SU-DHL-6 (cell line): Measurements from ENCODE around the gene NOXA1.

Source experiments
- EZH2phosphoT487 ChIP-seq: fragments of 200-600 bp; sonication (generic), shearing (Covaris generic); conservative IDR thresholded peaks from 2 replicates; pipeline ENCODE4 v1.6.1; 2018; ENCODE audit warnings: mild to moderate bottlenecking, antibody characterized with exemption, low read length, moderate library complexity, mixed read lengths
- TF ChIP-seq, protein P1 (sequence below): fragments of 200-600 bp; sonication (generic); IDR thresholded peaks from one replicate; pipeline ENCODE4 v1.5.1; 2017; ENCODE audit warnings: antibody characterized with exemption, mild to moderate bottlenecking, low read length, moderate library complexity; ENCODE audit not compliant: insufficient read depth, poor library complexity, severe bottlenecking

DNA sequence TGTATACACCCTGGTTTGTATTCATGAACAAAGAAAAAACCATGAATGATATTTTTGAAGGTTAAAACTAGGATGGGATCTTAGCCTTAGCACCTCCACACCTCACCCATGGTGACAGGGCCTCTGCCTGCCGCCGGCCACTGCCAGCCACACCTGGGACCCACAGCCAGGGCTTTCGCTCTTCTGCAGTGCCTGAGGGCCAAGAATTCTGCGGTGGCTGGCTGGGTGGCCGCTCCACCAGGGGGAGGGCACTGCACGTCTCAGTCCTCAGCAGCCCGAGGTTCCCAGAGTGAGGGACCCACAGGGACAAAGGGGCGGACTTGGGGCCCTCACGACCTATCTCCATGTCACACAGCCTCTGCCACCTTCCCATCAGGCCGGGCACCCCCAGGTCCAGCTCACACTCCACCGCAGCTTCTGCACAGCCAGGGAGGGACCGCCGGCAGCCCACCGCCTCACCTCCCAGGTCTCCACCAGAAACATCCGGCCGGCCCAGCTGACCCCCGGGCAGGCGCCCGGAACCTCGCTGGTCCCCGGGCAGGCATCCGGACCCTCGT, 7.1 kb upstream of the NOXA1 start:
- TF ChIP-seq, protein P1, sequence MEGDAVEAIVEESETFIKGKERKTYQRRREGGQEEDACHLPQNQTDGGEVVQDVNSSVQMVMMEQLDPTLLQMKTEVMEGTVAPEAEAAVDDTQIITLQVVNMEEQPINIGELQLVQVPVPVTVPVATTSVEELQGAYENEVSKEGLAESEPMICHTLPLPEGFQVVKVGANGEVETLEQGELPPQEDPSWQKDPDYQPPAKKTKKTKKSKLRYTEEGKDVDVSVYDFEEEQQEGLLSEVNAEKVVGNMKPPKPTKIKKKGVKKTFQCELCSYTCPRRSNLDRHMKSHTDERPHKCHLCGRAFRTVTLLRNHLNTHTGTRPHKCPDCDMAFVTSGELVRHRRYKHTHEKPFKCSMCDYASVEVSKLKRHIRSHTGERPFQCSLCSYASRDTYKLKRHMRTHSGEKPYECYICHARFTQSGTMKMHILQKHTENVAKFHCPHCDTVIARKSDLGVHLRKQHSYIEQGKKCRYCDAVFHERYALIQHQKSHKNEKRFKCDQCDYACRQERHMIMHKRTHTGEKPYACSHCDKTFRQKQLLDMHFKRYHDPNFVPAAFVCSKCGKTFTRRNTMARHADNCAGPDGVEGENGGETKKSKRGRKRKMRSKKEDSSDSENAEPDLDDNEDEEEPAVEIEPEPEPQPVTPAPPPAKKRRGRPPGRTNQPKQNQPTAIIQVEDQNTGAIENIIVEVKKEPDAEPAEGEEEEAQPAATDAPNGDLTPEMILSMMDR: no peak
- TF ChIP-seq EZH2phosphoT487: no peak
